HCT116 (cell line): ENCODE results near the gene NDUFA7.

ENCODE experiments used
- CEBPB ChIP-seq: IDR thresholded peaks from 2 replicates; pipeline ENCODE4 v1.6.1; 2012; ENCODE audit warnings: low read depth
- CTCF ChIP-seq, 3 experiments: fragments of 200-600 bp in 1 of 3; sonication (generic) in 1 of 3; IDR thresholded peaks in 2 of 3; conservative IDR thresholded peaks in 1 of 3; 2 replicates each; pipeline ENCODE4 v1.5.1; 2012 to 2017; ENCODE audit warnings: low read depth in 2 of 3, low read length in 2 of 3, antibody characterized with exemption in 1 of 3, borderline replicate concordance in 1 of 3, control low read depth in 1 of 3, mild to moderate bottlenecking in 1 of 3, mixed read lengths in 1 of 3, mixed run types in 1 of 3, moderate library complexity in 1 of 3; ENCODE audit not compliant: insufficient read depth in 1 of 3
- EZH2 ChIP-seq: fragments of 200-600 bp; sonication (generic); IDR thresholded peaks from 2 replicates; pipeline ENCODE4 v1.6.1; 2017; ENCODE audit warnings: antibody characterized with exemption, mixed run types
- JUND ChIP-seq: IDR thresholded peaks from 2 replicates; pipeline ENCODE4 v1.6.1; 2012
- MAX ChIP-seq: IDR thresholded peaks from 2 replicates; pipeline ENCODE4 v1.6.1; 2012
- POLR2A ChIP-seq: IDR thresholded peaks from 2 replicates; pipeline ENCODE4 v1.7.0; 2011; ENCODE audit warnings: borderline replicate concordance; ENCODE audit not compliant: insufficient read depth, insufficient read length; ENCODE audit errors: extremely low read depth
- POLR2AphosphoS5 ChIP-seq: IDR thresholded peaks from 2 replicates; pipeline ENCODE4 v1.6.1; 2011; ENCODE audit warnings: mild to moderate bottlenecking, low read depth, low read length, moderate library complexity
- ZNF274 ChIP-seq: fragments of 200-500 bp; sonication (Bioruptor generic); IDR thresholded peaks from 2 replicates; pipeline ENCODE4 v1.6.1; 2014; ENCODE audit warnings: mild to moderate bottlenecking, low read depth, low read length, inconsistent platforms
- TF ChIP-seq, protein P1 (sequence below): IDR thresholded peaks from 2 replicates; pipeline ENCODE4 v1.6.1; 2012

DNA sequence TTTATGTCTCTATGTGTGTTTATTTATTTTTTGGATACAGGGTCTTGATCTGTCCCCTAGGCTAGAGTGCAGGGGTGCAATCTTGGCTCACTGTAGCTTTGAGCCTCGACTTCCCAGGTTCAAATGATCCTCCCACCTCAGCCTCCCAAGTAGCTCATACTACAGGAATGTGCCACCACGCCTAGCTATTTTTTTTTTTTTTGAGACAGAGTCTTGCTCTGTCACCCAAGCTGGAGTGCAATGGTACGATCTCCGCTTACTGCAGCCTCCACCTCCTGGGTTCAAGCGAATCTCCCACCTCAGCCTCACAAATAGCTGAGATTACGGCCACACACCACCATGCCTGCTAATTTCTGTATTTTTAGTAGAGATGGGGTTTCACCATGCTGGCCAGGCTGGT, 37.8 kb upstream of the NDUFA7 start:
- no peak for TF ChIP-seq CTCF (IDR thresholded peaks at IDR 0.05 in 2 of 3, conservative IDR thresholded peaks at IDR 0.05 in 1 of 3; ENCODE audit: borderline replicate concordance in 1 of 3, insufficient read depth in 1 of 3, low read depth in 2 of 3, low read length in 2 of 3)
- no peak for TF ChIP-seq MAX
- TF ChIP-seq POLR2AphosphoS5 = no peak
- no peak for TF ChIP-seq EZH2
- TF ChIP-seq, protein P1, sequence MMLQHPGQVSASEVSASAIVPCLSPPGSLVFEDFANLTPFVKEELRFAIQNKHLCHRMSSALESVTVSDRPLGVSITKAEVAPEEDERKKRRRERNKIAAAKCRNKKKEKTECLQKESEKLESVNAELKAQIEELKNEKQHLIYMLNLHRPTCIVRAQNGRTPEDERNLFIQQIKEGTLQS = no peak
- no peak for TF ChIP-seq POLR2A
- TF ChIP-seq CEBPB = no peak
- no peak for TF ChIP-seq JUND
- no peak for TF ChIP-seq ZNF274
